Testis (tissue), 3 donors: ENCODE measurements around the gene NRF1. TPM values are rescaled to one million over a fixed set of nuclear protein-coding genes. Genes with fewer than 3 reads are reported as not detected.

ENCODE experiments used
- DNase-seq: peaks from one replicate; pipeline ENCODE4 v3.0.0-alpha.2; 2019
- H3K27ac ChIP-seq, 2 donors: fragments of 200-600 bp; sonication (generic); one replicate each; pipeline ENCODE4 v1.5.1; 2019
- H3K27me3 ChIP-seq: fragments of 200-600 bp; sonication (generic); one replicate; pipeline ENCODE4 v1.5.1; 2019
- H3K36me3 ChIP-seq: fragments of 200-600 bp; sonication (generic); one replicate; pipeline ENCODE4 v1.5.1; 2017; ENCODE audit warnings: low read depth; ENCODE audit errors: missing control alignments
- H3K4me1 ChIP-seq: fragments of 200-600 bp; sonication (generic); one replicate; pipeline ENCODE4 v1.5.1; 2019
- H3K4me3 ChIP-seq, 2 donors: fragments of 200-600 bp; sonication (generic); one replicate each; pipeline ENCODE4 v1.5.1; 2017 to 2019
- H3K9me3 ChIP-seq: fragments of 200-600 bp; sonication (generic); one replicate; pipeline ENCODE4 v1.5.1; 2017
- CTCF ChIP-seq, 3 experiments: fragments of 450-650 bp in 2 of 3; fragments of 200-600 bp in 1 of 3; sonication (generic) in 1 of 3; IDR thresholded peaks; one replicate each; pipeline ENCODE4 v1.5.1; 2016 to 2019; ENCODE audit warnings: antibody characterized with exemption in 3 of 3, mild to moderate bottlenecking in 2 of 3, moderate library complexity in 1 of 3
- POLR2A ChIP-seq: fragments of 450-650 bp; IDR thresholded peaks from one replicate; pipeline ENCODE4 v1.6.1; 2017; ENCODE audit warnings: antibody characterized with exemption, mild to moderate bottlenecking, moderate library complexity
- WGBS, 2 donors: methylation state at CpG; one replicate each; pipeline ENCODE4 v1.1.5; 2018; 5-methylcytosine and 5-hydroxymethylcytosine counted together
- intact Hi-C: fragments of 100-400 bp; cut with DNase I; formaldehyde crosslinking; loops from one replicate; pipeline ENCODE4 v1.15.1; 2023; ENCODE audit warnings: low total_unique reads
- polyA plus RNA-seq: library from polyadenylated mRNA; stranded (reverse); fragments of 350-450 nt; fragmentation: Illumina TruSeq; extraction: RNeasy Lipid Tissue Mini Kit (QIAGEN cat#74804); gene quantifications from one replicate; pipeline ENCODE4 v1.2.3, GENCODE V29; 2014; ENCODE audit warnings: low read depth, low replicate concordance; ENCODE audit not compliant: insufficient read depth
- total RNA-seq, 2 donors: library from RNA; depleted of rRNA; stranded (reverse); fragments of >200 nt; gene quantifications; one replicate each; pipeline ENCODE4 v1.2.3, GENCODE V29; 2016

NRF1 gene
- total and polyA plus RNA-seq, 3 donors from 2014 or later: 16.9 to 41.6 (median 26.9) TPM

- Histone ChIP-seq H3K27ac (peak overlapping the region; percentile 93 to 97), H3K27me3 (no peaks in the 10 kb centered on the region), H3K9me3 (no peaks in the 10 kb centered on the region), H3K4me1 (peaks cover 14% of the 10 kb centered on the region), H3K36me3 (no peaks in the 10 kb centered on the region), H3K4me3 (peak overlapping the region; percentile 88 to 92)
- WGBS, 2 donors: 3 to 5% methylated on average over 17 of the region's 17 CpGs
- TF ChIP-seq POLR2A (no peak), CTCF (IDR thresholded peaks at IDR 0.05) (no peak)
- DNase-seq: peak; percentile 24
- intact Hi-C loops: no loop called here
Observed at GRCh38 chr7:129610709-129611245, 743 bp upstream of the NRF1 start.

- peak; percentile 74 for DNase-seq
- Histone ChIP-seq H3K27me3 (no peaks in the 10 kb centered on the region), H3K4me1 (peaks cover 21% of the 10 kb centered on the region), H3K4me3 (peak overlapping the region; percentile 88 to 92), H3K27ac (peak overlapping the region; percentile 93 to 97), H3K9me3 (no peaks in the 10 kb centered on the region), H3K36me3 (no peaks in the 10 kb centered on the region)
- intact Hi-C loops: no loop called here
- peak in 2 of 3 experiments; percentile 55 to 67 for TF ChIP-seq CTCF (IDR thresholded peaks at IDR 0.05)
- TF ChIP-seq POLR2A: no peak
- 0 to 1% methylated on average over 10 to 24 of the region's 64 CpGs for WGBS, 2 donors
Observed at GRCh38 chr7:129612112-129613015, 844 bp downstream of the NRF1 start.

GRCh38 chr7:129613016-129613337, 1.5 kb downstream of the NRF1 start:
- no peak for DNase-seq
- Histone ChIP-seq H3K4me1 (peaks cover 21% of the 10 kb centered on the region), H3K27ac (peak overlapping the region in 1 of 2 donors; percentile 97), H3K9me3 (no peaks in the 10 kb centered on the region), H3K27me3 (no peaks in the 10 kb centered on the region), H3K36me3 (no peaks in the 10 kb centered on the region), H3K4me3 (peak overlapping the region; percentile 88 to 92)
- no peak for TF ChIP-seq POLR2A
- no peak for TF ChIP-seq CTCF (IDR thresholded peaks at IDR 0.05)
- 8 to 17% methylated on average over 5 of the region's 5 CpGs for WGBS, 2 donors
- intact Hi-C loops: no loop called here

GRCh38 chr7:129615018-129615417, 3.5 kb downstream of the NRF1 start:
- 75 to 85% methylated on average over 1 of the region's 1 CpG for WGBS, 2 donors
- peaks cover 20% of the 10 kb centered on the region for H3K4me1 ChIP-seq
- no peaks in the 10 kb centered on the region for H3K36me3 ChIP-seq
- no peak for DNase-seq
- TF ChIP-seq CTCF (IDR thresholded peaks at IDR 0.05) (no peak), POLR2A (no peak)
- no peak overlapping the region for H3K4me3 ChIP-seq
- intact Hi-C loops: no loop called here
- H3K27ac ChIP-seq: no peak overlapping the region
- H3K9me3 ChIP-seq: no peaks in the 10 kb centered on the region
- H3K27me3 ChIP-seq: no peaks in the 10 kb centered on the region
